Measurements from ENCODE around the gene UPB1. TPM values are rescaled to one million over a fixed set of nuclear protein-coding genes. Genes with fewer than 3 reads are reported as not detected.

Gene UPB1
- total RNA-seq, 1 experiment from 2014 or later: 0.11 TPM

- POLR2A ChIA-PET (ENCODE audit: low non-redundant PET): no interaction called here
- Histone ChIP-seq H3K27me3 (replicated peaks; ENCODE audit: insufficient read depth, low read depth, low read length, poor library complexity) (no peaks in the 10 kb centered on the region), H3K4me1 (ENCODE audit: insufficient read depth, low read length, poor library complexity, severe bottlenecking) (no peaks in the 10 kb centered on the region), H3K27ac (ENCODE audit: low read depth, low read length, poor library complexity, severe bottlenecking) (no peak overlapping the region), H3K9me3 (ENCODE audit: low read depth, low read length, poor library complexity, severe bottlenecking) (no peaks in the 10 kb centered on the region), H3K4me3 (ENCODE audit: low read depth, low read length, poor library complexity, severe bottlenecking) (no peak overlapping the region), H3K36me3 (ENCODE audit: insufficient read depth, low read length, poor library complexity, severe bottlenecking) (no peaks in the 10 kb centered on the region)
- TF ChIP-seq EZH2 (IDR thresholded peaks at IDR 0.05; ENCODE audit: borderline replicate concordance, low read depth, low read length, poor library complexity, severe bottlenecking): no peak
- no peak for TF ChIP-seq CTCF (conservative IDR thresholded peaks at IDR 0.05; ENCODE audit: low read depth, low read length)
- CTCF ChIA-PET: no interaction called here
- intact Hi-C loops (cut with micrococcal nuclease; ENCODE audit: unreplicated experiment): no loop called here
- no TSS peak for BruUV-seq (replicated peaks)
- no peak for DNase-seq (ENCODE audit: low spot score)
Observed at GRCh38 chr22:24492391-24492790, 2.7 kb upstream of the UPB1 start.

GRCh38 chr22:24494167-24494527 is 985 bp upstream of the UPB1 start:
- intact Hi-C loops (cut with micrococcal nuclease; ENCODE audit: unreplicated experiment): no loop called here
- Histone ChIP-seq H3K9me3 (ENCODE audit: low read depth, low read length, poor library complexity, severe bottlenecking) (no peaks in the 10 kb centered on the region), H3K27me3 (replicated peaks; ENCODE audit: insufficient read depth, low read depth, low read length, poor library complexity) (no peaks in the 10 kb centered on the region), H3K36me3 (ENCODE audit: insufficient read depth, low read length, poor library complexity, severe bottlenecking) (no peaks in the 10 kb centered on the region), H3K4me1 (ENCODE audit: insufficient read depth, low read length, poor library complexity, severe bottlenecking) (no peaks in the 10 kb centered on the region), H3K4me3 (ENCODE audit: low read depth, low read length, poor library complexity, severe bottlenecking) (no peak overlapping the region), H3K27ac (ENCODE audit: low read depth, low read length, poor library complexity, severe bottlenecking) (no peak overlapping the region)
- DNase-seq (ENCODE audit: low spot score): no peak
- CTCF ChIA-PET: no interaction called here
- BruUV-seq (replicated peaks): no TSS peak
- TF ChIP-seq EZH2 (IDR thresholded peaks at IDR 0.05; ENCODE audit: borderline replicate concordance, low read depth, low read length, poor library complexity, severe bottlenecking) (no peak), CTCF (conservative IDR thresholded peaks at IDR 0.05; ENCODE audit: low read depth, low read length) (no peak)
- POLR2A ChIA-PET (ENCODE audit: low non-redundant PET): no interaction called here

GRCh38 chr22:24495365-24495675 is 188 bp downstream of the UPB1 start:
- Histone ChIP-seq H3K27me3 (replicated peaks; ENCODE audit: insufficient read depth, low read depth, low read length, poor library complexity) (no peaks in the 10 kb centered on the region), H3K4me1 (ENCODE audit: insufficient read depth, low read length, poor library complexity, severe bottlenecking) (no peaks in the 10 kb centered on the region), H3K36me3 (ENCODE audit: insufficient read depth, low read length, poor library complexity, severe bottlenecking) (no peaks in the 10 kb centered on the region), H3K9me3 (ENCODE audit: low read depth, low read length, poor library complexity, severe bottlenecking) (no peaks in the 10 kb centered on the region), H3K4me3 (ENCODE audit: low read depth, low read length, poor library complexity, severe bottlenecking) (no peak overlapping the region), H3K27ac (ENCODE audit: low read depth, low read length, poor library complexity, severe bottlenecking) (no peak overlapping the region)
- no TSS peak for BruUV-seq (replicated peaks)
- no peak for DNase-seq (ENCODE audit: low spot score)
- ChIA-PET POLR2A (ENCODE audit: low non-redundant PET) (no interaction called here), CTCF (no interaction called here)
- TF ChIP-seq EZH2 (IDR thresholded peaks at IDR 0.05; ENCODE audit: borderline replicate concordance, low read depth, low read length, poor library complexity, severe bottlenecking) (no peak), CTCF (conservative IDR thresholded peaks at IDR 0.05; ENCODE audit: low read depth, low read length) (no peak)
- intact Hi-C loops (cut with micrococcal nuclease; ENCODE audit: unreplicated experiment): no loop called here

Data from A673 (cell line).